HG03139 (cell line): ENCODE measurements around the gene FHOD1.

Experiments
- ATAC-seq: cut with Tn5 transposase; IDR thresholded peaks from one replicate; pipeline ENCODE4 v1.9.1; 2021; ENCODE audit not compliant: unreplicated experiment

Gene FHOD1

DNA sequence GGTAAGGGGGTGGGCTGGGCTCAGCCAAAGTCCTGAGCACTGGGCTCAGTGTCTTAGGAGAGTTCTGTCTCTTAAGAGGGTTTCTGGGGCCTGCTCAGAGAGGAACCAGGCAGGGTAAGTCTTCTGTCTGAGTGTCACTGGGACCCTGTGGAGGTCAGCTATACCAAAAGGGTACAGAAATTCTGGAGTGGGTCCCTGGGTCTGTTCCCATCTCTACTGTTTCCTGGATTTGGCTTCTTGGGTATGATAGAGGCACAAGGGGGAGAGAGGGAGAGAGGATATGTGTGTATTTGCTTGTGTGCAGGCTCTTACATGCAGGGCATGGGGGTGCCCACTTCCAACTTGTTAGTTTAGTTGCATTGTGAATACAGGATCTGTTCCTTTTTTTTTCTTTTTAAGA, 53.7 kb downstream of the FHOD1 start:
- ATAC-seq: no peak

- ATAC-seq: no peak
Observed at GRCh38 chr16:67192781-67193361, 54.4 kb downstream of the FHOD1 start.

GRCh38 chr16:67191995-67192681, 55.1 kb downstream of the FHOD1 start, which contains the start of gene E2F4:
TSS of gene E2F4 (plus strand) at chr16:67192155. CDS start at chr16:67192228, 73 bp downstream.
- ATAC-seq: peak; percentile 80

DNA sequence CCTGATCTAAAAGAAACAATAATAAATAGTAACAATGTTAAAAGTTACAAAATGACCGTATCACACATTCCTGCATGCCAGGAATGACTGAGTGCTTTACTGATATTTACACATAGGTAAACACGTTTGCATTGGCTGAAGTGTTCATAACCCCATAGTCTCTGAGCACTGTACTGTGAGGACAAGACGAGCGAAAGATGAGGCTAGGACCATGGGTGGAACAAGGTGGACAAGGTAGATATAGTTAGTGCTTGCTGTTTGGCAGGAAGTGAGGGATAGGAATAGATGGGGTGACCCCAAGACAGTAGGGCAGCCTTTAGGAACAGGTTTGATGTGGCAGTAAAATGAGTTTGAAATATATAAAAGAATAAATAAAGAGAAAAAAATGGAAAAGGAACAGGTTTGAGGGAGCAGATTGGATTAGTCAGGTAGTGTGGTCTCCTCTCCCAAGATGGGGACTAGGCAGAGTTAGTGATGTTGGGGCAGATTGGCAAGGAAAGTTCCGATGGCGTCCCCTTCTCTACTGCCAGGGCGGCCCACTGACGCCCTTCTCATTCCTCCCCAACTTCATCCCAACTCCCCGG, 55.8 kb downstream of the FHOD1 start:
- ATAC-seq: no peak

- ATAC-seq: no peak
Observed at GRCh38 chr16:67190448-67191399, 56.6 kb downstream of the FHOD1 start.

DNA sequence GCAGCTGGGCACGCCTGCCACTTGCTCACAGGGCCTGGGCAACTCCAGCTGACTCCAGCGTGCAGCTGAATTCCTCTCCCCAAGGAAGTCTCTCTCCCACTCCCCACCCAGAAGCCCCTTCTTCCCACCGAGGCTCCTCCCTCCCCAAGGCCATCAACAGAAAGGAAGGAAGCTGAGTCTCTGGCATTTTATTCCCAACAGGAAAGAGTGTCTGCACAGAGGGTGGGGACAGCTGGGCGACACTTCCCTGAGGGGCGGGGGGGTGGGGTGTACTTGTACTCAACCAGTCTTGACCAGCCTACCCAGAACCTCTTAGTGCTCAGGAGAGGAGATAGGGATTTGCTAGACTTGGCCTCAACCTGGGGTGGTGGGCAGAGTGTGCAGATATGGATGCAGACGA, 57.2 kb downstream of the FHOD1 start, which contains the start of gene EXOC3L1:
Gene EXOC3L1, minus strand, starts transcription at position 96 of the 400 bp plus-strand sequence. CDS start 460 bp downstream, outside the sequence.
- ATAC-seq: no peak

- no peak for ATAC-seq
Observed at GRCh38 chr16:67188798-67189197, 58.5 kb downstream of the FHOD1 start.

DNA sequence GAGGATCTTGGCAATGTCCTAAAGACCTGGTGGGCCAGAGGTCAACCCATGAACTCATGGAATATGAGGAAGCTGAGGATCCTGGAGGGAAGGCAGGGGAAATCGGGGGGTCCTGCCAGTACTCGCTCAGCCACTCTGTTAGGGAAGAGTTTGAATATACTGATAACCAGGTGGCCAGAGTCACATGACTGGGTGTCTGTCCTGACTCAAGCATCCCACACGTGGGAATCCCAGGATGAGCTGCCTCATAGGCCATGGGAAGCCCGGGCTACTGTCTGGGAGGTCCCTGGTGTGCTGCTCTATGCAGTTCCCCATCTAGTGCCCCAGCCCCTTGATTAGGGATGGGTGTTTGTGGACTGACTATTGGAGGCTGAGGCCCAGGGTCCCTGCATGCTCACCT, 59.0 kb downstream of the FHOD1 start:
- no peak for ATAC-seq

DNA sequence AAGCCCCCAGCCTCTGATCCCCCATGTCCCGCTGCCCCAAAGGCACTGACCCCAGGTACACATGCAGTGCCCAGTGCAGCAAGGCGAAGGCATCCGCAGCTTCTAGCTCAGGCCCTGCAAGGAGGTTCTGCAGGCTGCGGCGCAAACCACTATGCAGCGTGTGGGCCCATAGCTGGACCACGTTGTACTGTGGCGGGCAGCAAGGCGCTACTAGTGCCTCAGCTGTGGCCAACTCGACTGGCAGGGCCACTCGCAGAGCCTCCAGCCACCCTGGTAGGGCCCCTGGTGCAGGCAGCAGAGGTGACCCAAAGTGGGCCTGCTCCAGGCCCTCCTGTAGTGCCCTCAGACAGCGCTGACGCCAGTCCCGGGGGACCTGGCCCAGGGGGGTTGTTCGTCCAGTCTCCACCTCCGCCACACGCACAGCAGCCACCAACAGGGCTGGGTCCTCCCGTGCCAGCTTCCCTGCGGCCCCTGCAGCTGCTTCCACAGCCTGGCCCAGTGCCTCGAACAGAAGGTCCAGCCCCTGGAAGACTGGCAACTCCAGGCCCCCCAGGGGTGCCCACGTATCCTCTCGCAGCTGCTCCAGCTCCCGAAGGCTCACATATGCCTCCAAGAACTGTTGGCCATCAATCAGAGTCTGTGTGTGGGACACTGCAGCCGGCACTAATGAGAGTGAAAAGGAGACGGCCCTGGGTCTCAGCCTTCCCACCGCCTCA, 59.9 kb downstream of the FHOD1 start:
- ATAC-seq: no peak

DNA sequence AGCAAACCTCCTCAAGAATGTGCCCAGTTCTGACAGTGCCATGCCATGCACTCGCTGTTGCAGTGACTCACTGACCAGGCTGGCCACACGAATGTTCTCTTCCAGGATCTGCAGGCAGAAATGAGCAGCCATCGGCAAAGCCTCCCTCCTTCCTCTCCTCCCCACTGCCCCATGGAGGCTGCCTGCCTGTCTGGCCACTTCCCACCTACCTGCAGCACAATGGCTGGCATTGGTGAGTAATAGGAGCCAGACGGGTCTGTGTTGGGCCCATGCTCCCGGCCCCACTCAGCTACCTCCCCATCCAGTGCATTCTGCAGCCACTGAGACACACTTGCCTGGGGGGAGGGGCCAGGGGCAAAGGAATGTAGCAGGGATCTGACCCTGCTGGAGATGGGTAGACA, 60.7 kb downstream of the FHOD1 start:
- ATAC-seq: no peak

DNA sequence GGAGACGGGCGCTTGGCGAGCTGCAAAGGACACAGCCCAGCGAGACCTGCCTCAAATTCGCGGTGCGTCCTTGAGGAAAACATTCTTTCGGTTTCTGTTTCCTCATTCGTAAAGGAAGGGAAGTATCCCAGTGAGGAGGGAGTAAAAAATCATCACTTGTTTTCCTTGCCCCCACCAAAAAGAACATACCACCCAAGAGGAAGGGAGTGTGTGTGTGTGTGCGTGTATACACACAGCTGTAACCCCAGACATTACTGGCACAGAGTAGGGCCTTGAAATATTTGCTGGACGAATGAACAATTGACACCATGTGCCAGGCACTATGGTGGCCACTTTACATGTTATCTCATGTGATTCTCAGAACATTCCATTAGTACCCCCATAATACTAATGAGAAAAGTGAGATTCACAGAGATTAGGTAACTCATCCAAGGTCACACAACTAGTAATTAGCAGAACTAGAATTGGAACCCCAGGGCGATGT, 61.6 kb downstream of the FHOD1 start:
- ATAC-seq: no peak

GRCh38 chr16:67184995-67185650, 62.2 kb downstream of the FHOD1 start:
- no peak for ATAC-seq

DNA sequence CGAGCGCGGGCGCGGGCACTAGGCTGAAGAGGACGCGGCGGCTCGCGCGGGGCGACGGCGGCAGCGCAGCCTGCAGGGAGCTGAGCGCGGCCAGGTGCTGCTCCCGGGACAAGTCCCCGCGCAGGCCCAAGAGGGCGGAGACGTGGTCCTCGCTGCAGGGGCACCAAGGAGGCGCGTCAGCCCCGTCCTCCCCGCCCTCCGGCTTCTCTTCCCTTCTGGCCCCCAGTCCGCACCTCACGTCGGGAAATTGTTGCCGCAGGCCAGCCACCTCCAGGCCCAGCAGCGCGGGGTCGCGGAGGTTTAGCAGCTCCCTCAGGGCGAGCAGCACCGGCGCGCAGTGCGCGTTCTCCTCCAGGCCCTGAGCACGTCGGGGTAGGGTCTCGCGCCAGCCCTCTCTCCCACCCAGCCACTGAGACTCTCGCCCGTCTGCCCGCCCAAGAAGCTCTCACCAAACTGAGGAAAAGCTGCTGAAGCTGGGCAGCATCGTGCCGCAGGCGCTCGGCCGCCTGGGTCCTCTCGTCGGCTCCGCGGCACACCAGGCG, 62.8 kb downstream of the FHOD1 start:
- no peak for ATAC-seq

- ATAC-seq: peak; percentile 93
Observed at GRCh38 chr16:67183627-67184452, 63.4 kb downstream of the FHOD1 start, which contains the start of gene MATCAP1. TSS of gene MATCAP1 (minus strand) at chr16:67183963. CDS start at chr16:67180610, 3,353 bp downstream.

DNA sequence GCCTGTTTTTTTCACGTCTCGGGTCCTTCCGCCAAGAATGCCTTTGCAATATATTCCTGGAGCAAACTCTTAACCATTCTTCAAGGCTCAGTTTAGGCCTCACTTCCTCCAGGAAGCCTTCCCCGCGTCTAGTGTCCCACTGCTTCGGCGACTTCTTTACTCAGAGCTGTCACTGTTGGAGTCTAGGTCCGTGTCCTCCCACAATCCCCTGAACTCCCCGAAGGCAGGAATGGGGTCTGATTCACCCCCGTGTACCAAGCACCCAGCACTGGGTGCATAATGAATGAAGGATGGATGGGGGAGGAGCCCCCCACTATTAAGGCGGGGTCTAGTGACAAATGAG, 64.0 kb downstream of the FHOD1 start:
- no peak for ATAC-seq

DNA sequence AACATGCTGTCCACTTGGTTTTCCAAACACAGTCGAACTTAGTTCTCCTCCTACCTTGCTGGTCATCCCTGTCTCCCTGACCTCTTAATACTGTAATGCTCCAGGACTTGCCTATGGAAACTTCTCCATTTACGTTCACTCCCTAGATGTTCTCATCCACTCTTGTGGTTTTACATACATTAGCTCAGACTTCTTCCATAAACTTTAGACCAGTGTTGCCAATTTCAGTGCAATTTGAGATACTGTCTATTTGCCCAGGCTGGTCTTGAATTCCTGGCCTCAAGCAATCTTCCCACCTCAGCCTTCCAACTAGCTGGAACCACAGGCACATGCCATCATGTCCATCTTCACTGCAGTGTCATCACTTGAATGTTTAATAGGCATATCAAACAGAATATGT, 65.0 kb downstream of the FHOD1 start:
- no peak for ATAC-seq

GRCh38 chr16:67181346-67181745, 65.9 kb downstream of the FHOD1 start:
- ATAC-seq: no peak

DNA sequence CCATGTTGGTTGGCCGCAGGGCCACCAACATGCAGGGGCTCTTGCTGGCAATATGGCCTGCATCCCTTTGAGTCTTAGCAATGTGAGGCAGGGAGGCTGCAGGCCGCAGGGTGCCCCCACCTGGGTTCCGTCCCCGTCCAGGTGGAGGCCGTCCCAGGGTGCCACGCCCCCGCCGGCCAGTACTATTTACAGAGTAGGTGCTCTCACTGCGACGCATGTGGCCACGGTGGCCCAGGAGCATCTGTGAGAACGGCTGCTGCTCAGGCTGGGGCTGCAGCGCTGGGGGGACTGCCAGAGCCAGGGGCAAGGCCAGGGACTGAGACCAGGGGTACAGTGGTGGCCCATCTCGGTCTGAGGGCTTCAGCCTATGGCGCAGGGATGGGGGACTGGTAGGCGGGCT, 67.1 kb downstream of the FHOD1 start:
- no peak for ATAC-seq
